Parathyroid adenoma (tissue), 2 donors: Measurements from ENCODE around the gene NEK10.

ENCODE experiments used
- H2AFZ ChIP-seq: fragments of 300-600 bp; sonication (generic); one replicate; pipeline ENCODE4 v1.7.0; 2017; ENCODE audit warnings: antibody characterized with exemption, mild to moderate bottlenecking
- H3K27ac ChIP-seq: fragments of 300-600 bp; sonication (generic); one replicate; pipeline ENCODE4 v1.7.0; 2017
- H3K27me3 ChIP-seq: fragments of 300-600 bp; sonication (generic); one replicate; pipeline ENCODE4 v1.7.0; 2017; ENCODE audit warnings: low read length; ENCODE audit not compliant: control insufficient read depth, insufficient read depth
- H3K36me3 ChIP-seq: fragments of 300-600 bp; sonication (generic); one replicate; pipeline ENCODE4 v1.7.0; 2017; ENCODE audit warnings: low read length; ENCODE audit not compliant: control insufficient read depth, insufficient read depth
- H3K4me1 ChIP-seq: fragments of 300-600 bp; sonication (generic); one replicate; pipeline ENCODE4 v1.7.0; 2017; ENCODE audit warnings: control low read depth
- H3K4me2 ChIP-seq: fragments of 300-600 bp; sonication (generic); one replicate; pipeline ENCODE4 v1.7.0; 2017; ENCODE audit warnings: low read length
- H3K4me3 ChIP-seq: fragments of 300-600 bp; sonication (generic); one replicate; pipeline ENCODE4 v1.7.0; 2017; ENCODE audit warnings: low read depth, low read length
- H3K79me2 ChIP-seq: fragments of 300-600 bp; sonication (generic); one replicate; pipeline ENCODE4 v1.7.0; 2017; ENCODE audit warnings: control low read depth
- H3K9ac ChIP-seq: fragments of 300-600 bp; sonication (generic); one replicate; pipeline ENCODE4 v1.7.0; 2017; ENCODE audit warnings: mild to moderate bottlenecking
- H3K9me3 ChIP-seq: fragments of 300-600 bp; sonication (generic); one replicate; pipeline ENCODE4 v1.7.0; 2017; ENCODE audit warnings: low read length; ENCODE audit not compliant: control insufficient read depth
- TF ChIP-seq, protein P1 (sequence below): fragments of 300-600 bp; sonication (generic); IDR thresholded peaks from one replicate; pipeline ENCODE4 v1.7.0; 2017; ENCODE audit warnings: antibody characterized with exemption, mild to moderate bottlenecking
- donor health status: primary hyperparathyroidism.

Gene NEK10

GRCh38 chr3:27130796-27131195 lies 238.4 kb downstream of the NEK10 start:
- no peak overlapping the region for H2AFZ ChIP-seq
- H3K27me3 ChIP-seq = no peaks in the 10 kb centered on the region
- H3K79me2 ChIP-seq = no peaks in the 10 kb centered on the region
- TF ChIP-seq, protein P1, sequence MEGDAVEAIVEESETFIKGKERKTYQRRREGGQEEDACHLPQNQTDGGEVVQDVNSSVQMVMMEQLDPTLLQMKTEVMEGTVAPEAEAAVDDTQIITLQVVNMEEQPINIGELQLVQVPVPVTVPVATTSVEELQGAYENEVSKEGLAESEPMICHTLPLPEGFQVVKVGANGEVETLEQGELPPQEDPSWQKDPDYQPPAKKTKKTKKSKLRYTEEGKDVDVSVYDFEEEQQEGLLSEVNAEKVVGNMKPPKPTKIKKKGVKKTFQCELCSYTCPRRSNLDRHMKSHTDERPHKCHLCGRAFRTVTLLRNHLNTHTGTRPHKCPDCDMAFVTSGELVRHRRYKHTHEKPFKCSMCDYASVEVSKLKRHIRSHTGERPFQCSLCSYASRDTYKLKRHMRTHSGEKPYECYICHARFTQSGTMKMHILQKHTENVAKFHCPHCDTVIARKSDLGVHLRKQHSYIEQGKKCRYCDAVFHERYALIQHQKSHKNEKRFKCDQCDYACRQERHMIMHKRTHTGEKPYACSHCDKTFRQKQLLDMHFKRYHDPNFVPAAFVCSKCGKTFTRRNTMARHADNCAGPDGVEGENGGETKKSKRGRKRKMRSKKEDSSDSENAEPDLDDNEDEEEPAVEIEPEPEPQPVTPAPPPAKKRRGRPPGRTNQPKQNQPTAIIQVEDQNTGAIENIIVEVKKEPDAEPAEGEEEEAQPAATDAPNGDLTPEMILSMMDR = no peak
- no peak overlapping the region for H3K4me2 ChIP-seq
- no peaks in the 10 kb centered on the region for H3K9me3 ChIP-seq
- no peaks in the 10 kb centered on the region for H3K36me3 ChIP-seq
- no peaks in the 10 kb centered on the region for H3K4me1 ChIP-seq
- no peak overlapping the region for H3K27ac ChIP-seq
- H3K9ac ChIP-seq = no peak overlapping the region
- H3K4me3 ChIP-seq = no peak overlapping the region

DNA sequence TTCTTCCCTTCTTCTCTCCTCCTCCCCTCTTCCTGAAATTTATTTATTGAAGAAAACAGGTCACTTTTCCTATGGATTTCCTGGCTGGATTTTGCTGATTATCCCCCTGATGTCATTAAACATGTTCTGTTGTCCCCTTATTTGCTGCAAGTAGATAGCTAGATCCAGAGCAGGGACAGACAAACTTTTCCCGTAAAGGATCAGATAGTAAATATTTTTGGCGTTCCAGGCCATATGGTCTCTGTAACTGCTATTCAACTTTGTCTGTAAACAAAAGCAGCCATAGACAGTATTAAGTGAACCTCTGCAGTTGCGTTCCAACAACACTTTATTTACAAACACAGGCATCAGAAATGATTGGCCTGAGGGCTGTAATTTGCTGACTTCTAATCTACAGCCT lies 241.3 kb downstream of the NEK10 start:
- H3K27ac ChIP-seq = no peak overlapping the region
- H3K9ac ChIP-seq = no peak overlapping the region
- no peaks in the 10 kb centered on the region for H3K27me3 ChIP-seq
- H2AFZ ChIP-seq = no peak overlapping the region
- H3K4me2 ChIP-seq = no peak overlapping the region
- H3K4me1 ChIP-seq = no peaks in the 10 kb centered on the region
- H3K9me3 ChIP-seq = no peaks in the 10 kb centered on the region
- TF ChIP-seq, protein P1 = no peak
- H3K4me3 ChIP-seq = no peak overlapping the region
- no peaks in the 10 kb centered on the region for H3K36me3 ChIP-seq
- no peaks in the 10 kb centered on the region for H3K79me2 ChIP-seq

GRCh38 chr3:27127195-27127594 lies 242.0 kb downstream of the NEK10 start:
- no peak overlapping the region for H2AFZ ChIP-seq
- H3K36me3 ChIP-seq = no peaks in the 10 kb centered on the region
- no peaks in the 10 kb centered on the region for H3K79me2 ChIP-seq
- no peak overlapping the region for H3K9ac ChIP-seq
- no peak overlapping the region for H3K27ac ChIP-seq
- TF ChIP-seq, protein P1 = no peak
- no peaks in the 10 kb centered on the region for H3K27me3 ChIP-seq
- H3K4me2 ChIP-seq = no peak overlapping the region
- H3K9me3 ChIP-seq = no peaks in the 10 kb centered on the region
- no peaks in the 10 kb centered on the region for H3K4me1 ChIP-seq
- no peak overlapping the region for H3K4me3 ChIP-seq

DNA sequence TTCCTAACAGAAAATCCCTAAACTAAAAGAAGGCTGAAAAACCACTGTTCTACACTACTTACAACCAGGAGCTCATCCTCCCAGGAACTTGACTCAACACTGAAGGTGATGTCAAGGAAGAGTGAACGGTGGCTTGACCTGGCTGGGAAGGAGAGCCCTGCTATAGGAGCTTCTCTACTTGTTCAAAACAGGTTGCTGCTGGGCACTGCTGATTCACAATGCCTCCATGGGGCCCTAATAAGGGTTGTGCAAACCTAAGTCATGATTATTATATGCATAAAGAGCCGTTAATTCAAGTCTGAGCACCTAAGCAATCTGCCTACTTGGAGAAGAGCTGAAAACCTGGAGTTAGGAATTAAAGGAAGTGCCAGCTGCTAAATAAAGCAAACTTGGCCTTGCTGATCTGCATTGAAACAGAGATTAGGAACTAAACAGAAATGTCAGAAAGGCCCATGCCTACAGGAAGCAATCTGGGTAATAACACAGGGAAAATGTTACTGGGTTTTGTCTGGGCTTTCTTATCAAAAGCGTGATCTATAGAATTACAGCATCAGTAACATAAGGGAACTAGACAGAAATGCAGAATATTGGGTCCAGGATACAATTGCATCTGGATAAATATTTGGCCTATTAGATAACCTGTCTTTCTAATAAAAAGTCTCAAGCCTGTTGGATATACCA lies 243.2 kb downstream of the NEK10 start:
- no peak overlapping the region for H3K4me3 ChIP-seq
- H3K27ac ChIP-seq = no peak overlapping the region
- TF ChIP-seq, protein P1 = no peak
- no peaks in the 10 kb centered on the region for H3K9me3 ChIP-seq
- no peaks in the 10 kb centered on the region for H3K79me2 ChIP-seq
- H3K36me3 ChIP-seq = no peaks in the 10 kb centered on the region
- no peak overlapping the region for H2AFZ ChIP-seq
- no peak overlapping the region for H3K4me2 ChIP-seq
- H3K4me1 ChIP-seq = no peaks in the 10 kb centered on the region
- no peaks in the 10 kb centered on the region for H3K27me3 ChIP-seq
- H3K9ac ChIP-seq = no peak overlapping the region

DNA sequence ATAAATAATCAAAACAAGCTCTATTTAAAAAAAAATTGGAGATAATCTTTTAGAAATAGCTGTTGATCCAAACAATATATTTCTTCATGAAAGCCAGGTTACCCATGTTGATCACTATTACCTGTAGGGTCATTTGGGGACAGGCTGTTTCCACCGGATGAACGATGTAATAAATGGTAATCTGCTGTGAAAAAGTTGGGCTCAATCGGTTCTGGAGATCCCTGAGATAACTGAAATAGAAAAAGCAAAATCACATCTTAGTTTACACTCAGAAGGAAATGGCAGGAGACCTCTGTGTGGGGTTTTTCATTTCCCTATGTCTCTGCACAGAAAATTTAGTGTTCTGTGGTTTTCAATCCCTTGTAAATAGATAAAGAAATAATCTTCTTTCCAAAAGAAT lies 249.5 kb downstream of the NEK10 start:
- Histone ChIP-seq H3K36me3 (no peaks in the 10 kb centered on the region), H3K4me2 (no peak overlapping the region), H3K4me3 (no peak overlapping the region), H3K9me3 (no peaks in the 10 kb centered on the region), H3K9ac (no peak overlapping the region), H3K79me2 (no peaks in the 10 kb centered on the region), H2AFZ (no peak overlapping the region), H3K27me3 (no peaks in the 10 kb centered on the region), H3K4me1 (no peaks in the 10 kb centered on the region), H3K27ac (no peak overlapping the region)
- TF ChIP-seq, protein P1 = no peak
